T-cell (primary cell): Measurements from ENCODE around the gene MLLT3. TPM values are rescaled to one million over a fixed set of nuclear protein-coding genes. Genes with fewer than 3 reads are reported as not detected.

Experiments
- ATAC-seq, 4 experiments: fragments of 200-7000 bp in 3 of 4; fragments of 150-1000 bp in 1 of 4; cut with Tn5 transposase; replicated peaks in 1 of 4; 1 replicate in 3 of 4; 2 replicates in 1 of 4; pipeline ENCODE4 v1.10.0; 2021; ENCODE audit warnings: moderate library complexity in 3 of 4, mild to moderate bottlenecking in 2 of 4, moderate number of reproducible peaks in 1 of 4
- CTCF ChIA-PET, 2 donors: fragments of 300-600 bp; sonication (Branson Sonifier 250); formaldehyde crosslinking; loops; one replicate each; lab custom pipeline; 2022; ENCODE audit warnings: antibody characterized with exemption in 2 of 2; lab: Charles Lee
- POLR2A ChIA-PET, 2 donors: fragments of 300-600 bp; sonication (Branson Sonifier 250); formaldehyde crosslinking; loops; one replicate each; lab custom pipeline; 2022; ENCODE audit warnings: antibody characterized with exemption in 2 of 2; lab: Charles Lee
- DNase-seq, 35 experiments: peaks; one replicate each; pipeline versions ENCODE4 v3.0.0 to v3.0.0-alpha.2; 2013 to 2023
- H3K27ac ChIP-seq: one replicate; pipeline ENCODE4 v1.5.1; 2013; ENCODE audit warnings: low read length
- H3K27me3 ChIP-seq, 2 experiments: replicated peaks in 1 of 2; 1 replicate in 1 of 2; 2 replicates in 1 of 2; pipeline versions ENCODE4 v1.6.1 to v1.7.0; 2013; ENCODE audit warnings: low read length in 1 of 2, mixed read lengths in 1 of 2; ENCODE audit not compliant: control insufficient read depth in 2 of 2, insufficient read depth in 2 of 2; ENCODE audit errors: extremely low read depth in 1 of 2
- H3K36me3 ChIP-seq, 2 donors: 1 replicate in 1 of 2; 2 replicates in 1 of 2; pipeline versions ENCODE4 v1.6.1 to v1.7.0; 2013; ENCODE audit warnings: low read length in 1 of 2; ENCODE audit not compliant: control insufficient read depth in 2 of 2, insufficient read depth in 1 of 2; ENCODE audit errors: extremely low read depth in 1 of 2
- H3K4me1 ChIP-seq, 2 experiments: 1 replicate in 1 of 2; 2 replicates in 1 of 2; pipeline versions ENCODE4 v1.6.1 to v1.7.0; 2013; ENCODE audit warnings: low read length in 2 of 2, mixed read lengths in 1 of 2; ENCODE audit not compliant: insufficient read depth in 2 of 2, control insufficient read depth in 1 of 2; ENCODE audit errors: extremely low read depth in 1 of 2
- H3K4me3 ChIP-seq, 2 donors: 1 replicate in 1 of 2; 2 replicates in 1 of 2; pipeline versions ENCODE4 v1.5.1 to v1.7.0; 2013; ENCODE audit warnings: mild to moderate bottlenecking in 2 of 2, low read length in 1 of 2, moderate library complexity in 1 of 2; ENCODE audit not compliant: control insufficient read depth in 1 of 2; ENCODE audit errors: extremely low read depth in 1 of 2
- H3K9me3 ChIP-seq: 2 replicates; pipeline ENCODE4 v1.7.0; 2013
- H3K27ac Mint-ChIP-seq, 2 donors: one replicate each; pipeline ENCODE4 v1.8.0; 2020 to 2021; ENCODE audit warnings: mild to moderate bottlenecking in 2 of 2, mixed read lengths in 2 of 2
- H3K27me3 Mint-ChIP-seq, 2 donors: one replicate each; pipeline ENCODE4 v1.8.0; 2021 to 2022; ENCODE audit warnings: mixed read lengths in 2 of 2
- H3K36me3 Mint-ChIP-seq: one replicate; pipeline ENCODE4 v1.8.0; 2021; ENCODE audit warnings: mixed read lengths
- H3K4me1 Mint-ChIP-seq, 3 donors: one replicate each; pipeline ENCODE4 v1.8.0; 2020 to 2022; ENCODE audit warnings: mixed read lengths in 3 of 3, mild to moderate bottlenecking in 1 of 3
- H3K4me3 Mint-ChIP-seq, 3 donors: one replicate each; pipeline ENCODE4 v1.8.0; 2020 to 2022; ENCODE audit warnings: mild to moderate bottlenecking in 3 of 3, mixed read lengths in 3 of 3, moderate library complexity in 3 of 3
- H3K9me3 Mint-ChIP-seq, 3 donors: one replicate each; pipeline ENCODE4 v1.8.0; 2020 to 2022; ENCODE audit warnings: mixed read lengths in 3 of 3
- WGBS: methylation state at CpG from one replicate; pipeline ENCODE4 v1.1.5; 2013; ENCODE audit warnings: missing lambda C conversion rate; ENCODE audit not compliant: insufficient coverage; 5-methylcytosine and 5-hydroxymethylcytosine counted together
- total RNA-seq, 35 experiments: library from RNA in 6 of 35; stranded (reverse) in 6 of 35; fragments of 120-200 nt in 1 of 35; gene quantifications; one replicate each; pipeline versions ENCODE4 v1.2.1 to v1.2.4 and lab custom pipeline; 2013 to 2026

MLLT3 gene
- total RNA-seq, 5 donors from 2014 or later (not counting 1 experiment from before 2014, with no cell fraction given) = 51.8 to 96.6 (median 58.9) TPM

- Mint-ChIP-seq H3K9me3 (no peaks in the 10 kb centered on the region), H3K27me3 (no peaks in the 10 kb centered on the region), H3K4me3 (peak overlapping the region in 1 of 3 donors; percentile 45), H3K4me1 (peaks cover 81 to 84% (median 83%) of the 10 kb centered on the region in 3 donors), H3K36me3 (peaks cover 8% of the 10 kb centered on the region), H3K27ac (peak overlapping the region; percentile 33 to 46)
- Histone ChIP-seq H3K27me3 (no peaks in the 10 kb centered on the region), H3K9me3 (no peaks in the 10 kb centered on the region), H3K4me1 (peaks cover 23 to 25% of the 10 kb centered on the region in 2 experiments), H3K4me3 (no peak overlapping the region), H3K36me3 (no peaks in the 10 kb centered on the region), H3K27ac (no peak overlapping the region)
- CTCF ChIA-PET = interaction anchor here in 1 of 2 donors (0.5 kb wide), 1 partner anchor 96 kb away, joined by 3 read pairs; no protein-coding TSS in a partner anchor
- no CpG with 5 or more reads among the region's 2 CpGs for WGBS
- ATAC-seq (peak in 1 of 4 experiments; percentile 40), DNase-seq (no peak)
- POLR2A ChIA-PET = interaction anchor here in 1 of 2 donors (0.6 kb wide), 1 partner anchor 30 kb away, joined by 3 read pairs; no protein-coding TSS in a partner anchor
Measured at GRCh38 chr9:20512636-20513035, 109.7 kb downstream of the MLLT3 start.

- peak overlapping the region; percentile 33 to 46 for H3K27ac Mint-ChIP-seq
- CTCF ChIA-PET = interaction anchor here in 1 of 2 donors (0.5 kb wide), 1 partner anchor 96 kb away, joined by 3 read pairs; no protein-coding TSS in a partner anchor
- H3K4me3 Mint-ChIP-seq = peak overlapping the region in 1 of 3 donors; percentile 45
- peaks cover 7% of the 10 kb centered on the region for H3K36me3 Mint-ChIP-seq
- WGBS = no CpG with 5 or more reads among the region's 2 CpGs
- Histone ChIP-seq H3K4me3 (no peak overlapping the region), H3K4me1 (peaks cover 25 to 28% of the 10 kb centered on the region in 2 experiments), H3K9me3 (no peaks in the 10 kb centered on the region), H3K36me3 (no peaks in the 10 kb centered on the region), H3K27me3 (no peaks in the 10 kb centered on the region), H3K27ac (no peak overlapping the region)
- H3K4me1 Mint-ChIP-seq = peaks cover 81 to 84% (median 83%) of the 10 kb centered on the region in 3 donors
- DNase-seq (no peak), ATAC-seq (no peak)
- no peaks in the 10 kb centered on the region for H3K9me3 Mint-ChIP-seq
- POLR2A ChIA-PET = interaction anchor here (0.6 to 0.7 kb wide), 2 partner anchors 30 to 45 kb away, joined by 3 read pairs; no protein-coding TSS in a partner anchor
- H3K27me3 Mint-ChIP-seq = no peaks in the 10 kb centered on the region
Measured at GRCh38 chr9:20512106-20512505, 110.2 kb downstream of the MLLT3 start.

- 100% methylated on average over 1 of the region's 1 CpG for WGBS
- Histone ChIP-seq H3K4me3 (no peak overlapping the region), H3K27me3 (no peaks in the 10 kb centered on the region), H3K9me3 (no peaks in the 10 kb centered on the region), H3K36me3 (no peaks in the 10 kb centered on the region), H3K27ac (no peak overlapping the region), H3K4me1 (peaks cover 25 to 30% of the 10 kb centered on the region in 2 experiments)
- H3K9me3 Mint-ChIP-seq = no peaks in the 10 kb centered on the region
- CTCF ChIA-PET = no interaction called here
- DNase-seq (no peak), ATAC-seq (no peak)
- H3K4me1 Mint-ChIP-seq = peaks cover 84 to 88% (median 86%) of the 10 kb centered on the region in 3 donors
- peaks cover 7% of the 10 kb centered on the region for H3K36me3 Mint-ChIP-seq
- POLR2A ChIA-PET = interaction anchor here in 1 of 2 donors (0.5 to 0.7 kb wide), 2 partner anchors 25 to 45 kb away, joined by 3 to 4 read pairs; no protein-coding TSS in a partner anchor
- no peak overlapping the region for H3K27ac Mint-ChIP-seq
- H3K4me3 Mint-ChIP-seq = no peak overlapping the region
- H3K27me3 Mint-ChIP-seq = no peaks in the 10 kb centered on the region
Measured at GRCh38 chr9:20511686-20512085, 110.6 kb downstream of the MLLT3 start.

- Histone ChIP-seq H3K4me1 (peaks cover 20 to 35% of the 10 kb centered on the region in 2 experiments), H3K9me3 (no peaks in the 10 kb centered on the region), H3K27ac (no peak overlapping the region), H3K27me3 (no peaks in the 10 kb centered on the region), H3K4me3 (no peak overlapping the region), H3K36me3 (no peaks in the 10 kb centered on the region)
- Mint-ChIP-seq H3K9me3 (no peaks in the 10 kb centered on the region), H3K27me3 (no peaks in the 10 kb centered on the region), H3K4me3 (peak overlapping the region in 1 of 3 donors; percentile 2), H3K4me1 (peaks cover 84 to 90% (median 87%) of the 10 kb centered on the region in 3 donors), H3K36me3 (peaks cover 7% of the 10 kb centered on the region), H3K27ac (peak overlapping the region; percentile 62 to 77)
- DNase-seq = no peak
- ChIA-PET CTCF (interaction anchor here in 1 of 2 donors (0.6 kb wide), 1 partner anchor 49 kb away, joined by 7 read pairs; no protein-coding TSS in a partner anchor), POLR2A (no interaction called here)
- no peak for ATAC-seq
- 90% methylated on average over 2 of the region's 3 CpGs for WGBS
Measured at GRCh38 chr9:20509466-20509865, 112.8 kb downstream of the MLLT3 start.

GRCh38 chr9:20508242-20508641, 114.1 kb downstream of the MLLT3 start:
- peak overlapping the region; percentile 8 to 54 (median 13) for H3K4me3 Mint-ChIP-seq
- H3K4me1 ChIP-seq = peaks cover 9 to 31% of the 10 kb centered on the region in 2 experiments
- peak in 1 of 35 experiments; percentile 15 for DNase-seq
- H3K36me3 ChIP-seq = no peaks in the 10 kb centered on the region
- no peaks in the 10 kb centered on the region for H3K9me3 Mint-ChIP-seq
- no peaks in the 10 kb centered on the region for H3K9me3 ChIP-seq
- ChIA-PET CTCF (no interaction called here), POLR2A (no interaction called here)
- H3K27me3 Mint-ChIP-seq = no peaks in the 10 kb centered on the region
- no peaks in the 10 kb centered on the region for H3K27me3 ChIP-seq
- WGBS = no CpG with 5 or more reads among the region's 2 CpGs
- H3K4me3 ChIP-seq = no peak overlapping the region
- H3K36me3 Mint-ChIP-seq = peaks cover 3% of the 10 kb centered on the region
- peak overlapping the region; percentile 61 to 77 for H3K27ac Mint-ChIP-seq
- H3K4me1 Mint-ChIP-seq = peaks cover 84 to 90% (median 87%) of the 10 kb centered on the region in 3 donors
- H3K27ac ChIP-seq = no peak overlapping the region
- peak in 2 of 4 experiments; percentile 31 to 39 for ATAC-seq

GRCh38 chr9:20507431-20507830, 114.9 kb downstream of the MLLT3 start:
- no peak overlapping the region for H3K27ac ChIP-seq
- H3K4me3 ChIP-seq = no peak overlapping the region
- Mint-ChIP-seq H3K36me3 (peaks cover 3% of the 10 kb centered on the region), H3K4me1 (peaks cover 84 to 89% (median 86%) of the 10 kb centered on the region in 3 donors), H3K9me3 (no peaks in the 10 kb centered on the region), H3K27ac (peak overlapping the region; percentile 45 to 77), H3K27me3 (no peaks in the 10 kb centered on the region), H3K4me3 (peak overlapping the region in 1 of 3 donors; percentile 54)
- ChIA-PET CTCF (no interaction called here), POLR2A (no interaction called here)
- no peaks in the 10 kb centered on the region for H3K36me3 ChIP-seq
- no peaks in the 10 kb centered on the region for H3K27me3 ChIP-seq
- no peak for ATAC-seq
- no CpG with 5 or more reads among the region's 1 CpG for WGBS
- no peaks in the 10 kb centered on the region for H3K9me3 ChIP-seq
- H3K4me1 ChIP-seq = peaks cover 7 to 31% of the 10 kb centered on the region in 2 experiments
- no peak for DNase-seq
